NCI-H2107 treated with DMSO at 0.1 percent for 48 hours (cell line): Measurements from ENCODE around the gene IL1RAPL1.

Experiments used
- DNase-seq: peaks from one replicate; lab custom pipeline; 2025; ENCODE audit not compliant: unreplicated experiment; lab: John Stamatoyannopoulos, UW

Gene IL1RAPL1

DNA sequence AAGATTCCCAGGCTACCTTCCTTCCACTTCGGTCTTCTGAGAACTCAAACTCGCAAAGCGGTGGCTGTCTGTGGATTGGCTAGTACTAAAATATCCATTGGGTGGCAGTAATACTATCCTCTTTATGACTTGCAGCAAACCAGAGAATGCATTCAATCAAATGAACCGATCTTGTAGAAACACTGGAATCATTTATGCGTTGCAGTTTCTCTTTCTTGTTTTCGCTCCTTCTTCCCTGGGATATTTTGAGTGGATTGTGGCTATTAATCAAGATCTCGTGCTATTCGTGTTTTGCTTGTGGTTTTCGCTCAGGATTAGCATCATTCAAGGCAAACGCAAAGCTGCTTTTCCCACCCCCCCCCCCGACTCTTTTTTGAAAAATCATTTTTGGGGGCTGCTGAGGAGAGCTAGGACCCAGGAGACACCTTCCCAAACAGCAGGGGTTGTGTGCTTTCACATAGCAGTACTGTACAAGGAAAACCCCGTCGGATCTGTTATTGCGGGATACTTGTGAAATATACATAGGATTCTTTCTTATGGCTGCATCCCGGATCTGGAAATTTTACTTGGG, at the start of gene IL1RAPL1:
IL1RAPL1 (plus strand) TSS at position 466 of the 571 bp plus-strand sequence.
- no peak for DNase-seq

- no peak for DNase-seq
These were observed 44.5 kb upstream of the IL1RAPL1 start for GRCh38 chrX:28542791-28543190.

DNA sequence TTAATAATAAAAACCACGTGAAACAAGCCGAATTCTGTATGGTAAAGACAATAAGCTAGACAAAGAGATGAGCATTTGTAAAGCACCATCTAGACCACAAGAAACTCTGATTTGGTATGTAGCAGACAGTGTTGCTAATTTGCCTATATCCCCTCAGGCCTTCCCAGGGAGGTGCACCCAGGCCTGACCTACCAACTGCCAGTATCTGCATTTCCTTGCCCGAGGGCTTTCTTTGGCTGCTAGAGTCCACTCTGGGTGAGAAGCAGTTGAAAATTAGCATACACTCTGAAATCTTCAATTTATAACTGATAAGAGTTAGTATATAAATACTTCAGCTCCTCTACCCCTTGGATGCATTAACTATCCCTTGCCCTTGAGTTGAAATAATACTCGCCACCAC, 37.4 kb upstream of the IL1RAPL1 start:
- no peak for DNase-seq

- no peak for DNase-seq
These were observed 36.8 kb upstream of the IL1RAPL1 start for GRCh38 chrX:28550331-28550872.

GRCh38 chrX:28552322-28552721, 34.9 kb upstream of the IL1RAPL1 start:
- no peak for DNase-seq

- no peak for DNase-seq
These were observed 34.1 kb upstream of the IL1RAPL1 start for GRCh38 chrX:28552882-28553829.

DNA sequence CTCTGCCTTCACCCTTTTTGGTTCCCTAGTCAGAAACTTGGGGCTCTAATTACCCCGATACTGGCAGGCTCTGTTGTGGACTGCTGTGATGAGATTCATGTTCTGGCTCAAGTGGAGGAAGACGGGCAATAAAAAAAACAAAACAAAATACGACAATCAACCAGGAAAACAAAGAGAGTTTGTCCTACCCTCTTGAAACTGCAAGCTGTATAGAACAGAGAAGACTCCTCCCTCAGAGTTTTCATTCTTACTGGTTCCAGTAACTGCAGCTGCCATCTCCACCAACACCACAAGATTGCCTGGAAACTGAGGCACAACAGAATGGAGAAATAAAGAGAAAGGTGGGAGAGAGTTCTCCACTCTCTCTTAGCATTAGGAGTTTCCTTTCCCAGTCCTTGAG, 11.1 kb upstream of the IL1RAPL1 start:
- DNase-seq = no peak

DNA sequence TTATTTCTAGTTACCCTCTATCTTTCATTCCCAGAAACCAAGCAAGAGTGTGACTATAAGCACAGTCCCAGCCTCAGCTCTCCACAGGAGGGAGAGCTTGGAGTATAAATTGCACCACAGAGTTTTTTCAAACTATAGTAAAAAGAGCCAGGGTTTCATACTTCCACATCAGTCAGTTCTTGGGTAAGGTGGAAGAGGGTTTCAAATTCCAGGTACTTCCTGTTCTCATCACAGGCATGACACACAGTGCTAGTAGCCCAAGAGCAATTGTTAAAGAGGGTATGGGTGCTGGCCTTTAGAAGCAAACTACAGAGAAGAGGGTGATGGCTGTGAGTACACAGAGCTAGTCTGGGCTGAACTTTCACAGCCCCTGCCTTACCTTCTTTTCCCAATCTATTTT, 5.7 kb upstream of the IL1RAPL1 start:
- DNase-seq = no peak

GRCh38 chrX:28582511-28582910, 4.7 kb upstream of the IL1RAPL1 start:
- DNase-seq = no peak

GRCh38 chrX:28584025-28584424, 3.2 kb upstream of the IL1RAPL1 start:
- no peak for DNase-seq

DNA sequence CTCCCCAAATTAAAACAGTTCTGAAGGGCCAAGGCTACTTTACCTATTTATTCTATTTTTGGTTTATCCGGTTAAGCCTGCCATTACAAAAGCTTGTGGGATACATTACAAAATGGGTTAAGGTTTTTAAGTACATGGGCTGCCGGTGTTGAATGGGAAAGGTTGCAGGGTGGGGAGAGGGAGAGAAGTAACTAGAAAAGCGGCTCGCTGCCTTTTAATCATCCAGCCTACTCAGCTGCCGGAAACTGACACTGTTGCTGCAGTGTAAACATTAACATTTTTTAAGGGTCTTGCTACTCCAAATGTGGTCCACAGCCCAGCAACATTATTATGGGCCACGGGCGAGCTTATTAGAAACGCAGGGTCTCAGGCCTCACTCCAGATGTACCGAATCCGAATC, 1.5 kb upstream of the IL1RAPL1 start:
- DNase-seq = no peak

GRCh38 chrX:28586286-28586685, 960 bp upstream of the IL1RAPL1 start:
- no peak for DNase-seq

DNA sequence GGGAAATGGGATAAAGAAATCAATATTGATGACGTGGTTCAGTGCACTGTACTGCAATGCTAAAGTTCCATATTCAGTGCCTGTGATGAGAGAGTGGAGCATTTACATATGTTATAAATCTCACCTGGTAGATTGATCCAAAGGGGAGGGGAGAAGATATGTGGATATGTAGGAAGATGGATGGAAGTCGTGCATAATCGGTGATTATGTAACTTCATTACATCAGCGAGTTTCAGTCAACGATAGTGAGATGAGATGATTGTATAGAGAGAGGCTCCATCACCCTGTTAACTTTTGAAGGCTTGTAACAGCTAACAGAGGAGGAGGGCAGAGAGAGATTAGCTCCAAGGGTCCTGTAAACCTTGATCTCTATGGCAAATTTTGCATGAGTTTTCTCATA, 1.8 kb downstream of the IL1RAPL1 start:
- no peak for DNase-seq

GRCh38 chrX:28590396-28590795, 3.1 kb downstream of the IL1RAPL1 start:
- DNase-seq = no peak

- DNase-seq = no peak
These were observed 4.3 kb downstream of the IL1RAPL1 start for GRCh38 chrX:28591542-28591941.

DNA sequence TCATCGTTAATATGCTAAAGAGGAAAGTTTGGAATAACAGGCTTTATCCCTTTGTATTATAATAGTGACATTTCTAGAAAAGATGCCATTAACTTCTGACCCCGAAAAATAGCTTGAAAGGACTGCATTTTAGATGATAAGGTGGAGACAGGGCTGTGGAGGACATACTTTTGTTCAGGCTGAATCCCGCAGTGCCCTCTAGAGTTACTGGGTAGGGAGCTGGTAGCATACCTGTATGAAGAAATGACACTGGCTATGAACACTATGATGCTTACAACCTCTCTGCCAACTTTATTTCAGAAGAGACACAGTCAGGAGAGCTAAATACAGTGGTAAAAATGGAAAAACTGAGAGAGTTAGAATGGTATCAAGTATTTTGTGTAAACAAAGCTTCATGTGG, 8.1 kb downstream of the IL1RAPL1 start:
- no peak for DNase-seq

DNA sequence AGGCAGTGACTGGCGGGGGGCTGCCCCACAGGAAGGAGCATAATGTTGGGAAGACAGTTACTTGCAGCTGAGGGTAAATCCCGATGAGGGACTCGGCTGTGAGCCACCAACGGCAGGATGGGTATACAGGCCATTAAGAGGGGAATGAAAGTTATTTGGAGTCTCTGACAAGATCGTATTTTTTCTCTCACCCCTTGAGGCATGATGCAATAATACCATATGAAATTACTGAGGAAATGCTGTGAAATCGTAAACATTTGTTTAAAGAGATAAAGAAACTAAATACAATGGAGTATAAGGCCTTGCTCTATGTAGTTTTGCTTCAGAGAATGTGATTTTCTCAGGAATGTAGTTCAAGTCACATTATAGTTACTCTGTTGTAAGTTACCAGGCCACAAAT, 12.7 kb downstream of the IL1RAPL1 start:
- no peak for DNase-seq

- no peak for DNase-seq
These were observed 21.8 kb downstream of the IL1RAPL1 start for GRCh38 chrX:28609003-28609402.

GRCh38 chrX:28609917-28610613, 22.8 kb downstream of the IL1RAPL1 start:
- no peak for DNase-seq

DNA sequence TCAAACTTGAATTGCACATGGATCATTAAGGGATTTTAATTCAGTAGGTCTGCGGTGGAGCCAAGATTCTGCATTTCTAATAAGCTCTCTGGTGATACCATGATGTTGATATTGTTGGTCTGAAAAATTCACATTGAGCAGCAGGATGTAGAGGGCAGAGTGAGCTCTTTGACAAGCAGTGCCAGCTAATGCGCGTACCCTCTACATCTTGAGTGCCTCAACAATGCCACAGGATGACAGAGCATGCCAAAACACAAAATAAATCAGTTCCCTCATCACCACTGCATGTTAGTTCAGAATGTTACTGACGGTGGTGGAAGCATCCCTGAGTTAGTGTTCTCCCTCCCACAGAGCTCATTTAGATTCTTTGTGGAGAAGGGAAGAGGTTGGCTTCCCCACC, 23.5 kb downstream of the IL1RAPL1 start:
- no peak for DNase-seq

DNA sequence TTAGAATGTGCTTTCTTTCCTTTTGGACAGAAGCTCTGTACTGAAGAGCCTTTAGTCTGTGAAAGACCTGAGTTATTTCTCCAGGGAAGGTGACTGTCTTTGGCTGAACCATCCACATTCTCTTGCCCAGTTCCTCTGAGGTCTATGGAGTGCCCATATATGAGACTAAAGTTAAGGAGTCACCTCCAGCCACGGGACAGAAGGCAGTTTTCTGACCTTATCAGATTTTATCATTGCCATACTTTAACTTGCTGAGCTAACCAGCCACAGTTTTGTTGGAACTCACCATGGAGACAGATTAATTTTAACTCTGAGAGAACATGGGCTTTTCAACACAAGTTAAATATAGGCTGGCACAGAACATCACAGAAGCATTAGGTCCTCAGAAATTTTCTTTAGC, 26.3 kb downstream of the IL1RAPL1 start:
- DNase-seq = no peak

DNA sequence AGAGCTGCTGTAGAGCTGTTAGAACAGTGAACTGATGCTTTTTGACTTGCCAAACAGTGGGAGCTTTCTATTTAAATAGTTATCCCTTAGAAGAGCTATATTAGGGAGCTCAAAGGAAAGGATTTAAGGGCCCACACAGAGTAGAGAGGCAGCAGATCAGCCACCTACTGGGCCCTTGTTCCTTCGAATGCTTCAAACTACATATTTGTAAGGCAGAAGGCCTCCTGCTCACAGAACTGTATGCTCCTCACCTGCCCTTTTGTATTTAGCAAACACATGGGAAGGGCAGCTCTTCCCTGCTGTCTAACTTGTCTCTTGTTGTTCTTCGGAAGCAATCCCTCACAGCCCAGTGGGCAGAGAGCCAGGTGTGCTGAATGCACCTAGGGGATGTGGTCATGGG, 38.0 kb downstream of the IL1RAPL1 start:
- no peak for DNase-seq
